ENCODE data around the gene IFT43. TPM values are rescaled to one million over a fixed set of nuclear protein-coding genes. Genes with fewer than 3 reads are reported as not detected.

Gene IFT43
- polyA plus RNA-seq, 1 of the 3 experiments (the other 2 are of a cell fraction) = 78.8 TPM

DNA sequence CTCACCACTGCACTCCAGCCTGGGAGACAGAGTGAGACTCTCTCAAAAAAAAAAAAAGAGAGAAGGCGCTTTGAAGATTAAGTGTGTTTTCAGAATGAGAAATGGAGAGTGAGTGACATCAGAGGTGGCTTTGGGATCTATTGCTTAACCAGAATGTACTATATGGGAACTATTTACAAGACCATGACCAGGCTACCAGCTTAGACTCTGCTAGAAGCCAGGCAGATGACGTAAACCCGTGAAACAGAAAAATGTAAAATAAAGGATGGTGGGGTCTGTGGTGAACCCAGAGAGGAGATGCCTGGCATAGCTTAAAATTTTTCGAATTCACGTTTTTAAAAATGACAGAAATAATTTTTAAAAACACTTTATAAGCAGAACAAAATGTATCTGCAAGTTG lies 82.0 kb downstream of the IFT43 start (continued):
- no peak for TF ChIP-seq FOSL2 (IDR thresholded peaks at IDR 0.05; ENCODE audit: borderline replicate concordance, low read depth)
- TF ChIP-seq JUND (IDR thresholded peaks at IDR 0.05) = no peak

DNA sequence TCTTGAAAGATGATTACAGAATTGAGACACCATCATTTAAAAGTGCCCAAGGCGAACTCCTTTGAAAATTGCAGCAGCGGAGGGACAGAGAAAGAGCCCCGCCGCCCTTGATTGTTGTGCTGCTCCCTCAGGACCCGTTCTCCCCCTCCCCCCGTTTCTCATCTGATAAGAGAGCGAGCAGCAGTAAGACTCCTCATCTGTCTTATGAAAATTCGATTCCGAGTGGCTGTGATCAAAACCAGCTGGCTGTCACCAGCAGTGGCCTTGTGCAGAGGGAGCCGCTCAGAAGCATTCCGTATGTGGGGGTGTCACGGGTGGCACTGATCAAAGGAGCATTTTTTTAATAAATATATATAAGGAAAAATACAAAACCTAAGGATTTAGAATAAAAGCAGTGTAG lies 88.2 kb downstream of the IFT43 start:
- no peaks in the 10 kb centered on the region for H3K27me3 ChIP-seq (ENCODE audit: insufficient read depth)
- WGBS (ENCODE audit: low lambda C conversion rate) = 68% methylated on average over 12 of the region's 12 CpGs
- H2AFZ ChIP-seq (ENCODE audit: low read depth) = no peak overlapping the region
- ChIA-PET CTCF (interaction anchor here (0.8 to 4.4 kb wide), 6 partner anchors 10 to 435 kb away, joined by 3 to 25 read pairs (median 6); no protein-coding TSS in a partner anchor), POLR2A (no interaction called here)
- no peak overlapping the region for H3K27ac ChIP-seq (ENCODE audit: low read depth in 2 of 2, low read length in 1 of 2)
- no peaks in the 10 kb centered on the region for H3F3A ChIP-seq (replicated peaks; ENCODE audit: insufficient read depth)
- H3K9me2 ChIP-seq = no peaks in the 10 kb centered on the region
- TF ChIP-seq SMC3 (IDR thresholded peaks at IDR 0.05; ENCODE audit: low read depth, low read length) (no peak), TCF12 (IDR thresholded peaks at IDR 0.05) (peak; percentile 54), GATA2 (CRISPR knock-in tag; IDR thresholded peaks at IDR 0.05) (peak; percentile 98), TEAD4 (IDR thresholded peaks at IDR 0.05; ENCODE audit: borderline replicate concordance, insufficient read depth) (no peak), EP300 (IDR thresholded peaks at IDR 0.05; ENCODE audit: borderline replicate concordance in 1 of 2, low read depth in 1 of 2, low read length in 1 of 2) (peak in 1 of 2 experiments; percentile 82; a peak in 2 of 4 replicates), CHD2 (IDR thresholded peaks at IDR 0.05; ENCODE audit: low read length, partially characterized antibody) (peak; percentile 81), MXI1 (IDR thresholded peaks at IDR 0.05; ENCODE audit: low read depth, low read length) (peak; percentile 64; the same call in 1 of the 2 replicates), EZH2phosphoT487 (IDR thresholded peaks at IDR 0.05; ENCODE audit: borderline replicate concordance, low read depth) (no peak), RCOR1 (IDR thresholded peaks at IDR 0.05; ENCODE audit: low read length) (peak; percentile 84)
- TF ChIP-seq, protein P1, sequence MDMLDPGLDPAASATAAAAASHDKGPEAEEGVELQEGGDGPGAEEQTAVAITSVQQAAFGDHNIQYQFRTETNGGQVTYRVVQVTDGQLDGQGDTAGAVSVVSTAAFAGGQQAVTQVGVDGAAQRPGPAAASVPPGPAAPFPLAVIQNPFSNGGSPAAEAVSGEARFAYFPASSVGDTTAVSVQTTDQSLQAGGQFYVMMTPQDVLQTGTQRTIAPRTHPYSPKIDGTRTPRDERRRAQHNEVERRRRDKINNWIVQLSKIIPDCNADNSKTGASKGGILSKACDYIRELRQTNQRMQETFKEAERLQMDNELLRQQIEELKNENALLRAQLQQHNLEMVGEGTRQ (IDR thresholded peaks at IDR 0.05; ENCODE audit: borderline replicate concordance, low read depth, low read length) = no peak
- H3K4me2 ChIP-seq = no peak overlapping the region
- no peaks in the 10 kb centered on the region for H4K20me1 ChIP-seq (ENCODE audit: insufficient read depth)
- no peaks in the 10 kb centered on the region for H3K79me2 ChIP-seq (ENCODE audit: insufficient read depth)
- H3K9me3 ChIP-seq = no peaks in the 10 kb centered on the region
- H3K9ac ChIP-seq = no peak overlapping the region
- peak; percentile 82 for DNase-seq
- H3K36me3 ChIP-seq (replicated peaks in 1 of 2; ENCODE audit: control insufficient read depth in 1 of 2, insufficient read depth in 2 of 2, low read length in 1 of 2) = peaks cover 7 to 25% of the 10 kb centered on the region in 2 experiments
- peaks cover 0 to 17% of the 10 kb centered on the region in 2 experiments; a peak in 2 of 4 replicates for H3K4me1 ChIP-seq (ENCODE audit: control insufficient read depth in 1 of 2, insufficient read depth in 2 of 2, low read depth in 1 of 2, low read length in 1 of 2)
- H3K4me3 ChIP-seq (ENCODE audit: low read depth in 2 of 2, low read length in 1 of 2) = no peak overlapping the region

- 93% methylated on average over 2 of the region's 2 CpGs for WGBS (ENCODE audit: low lambda C conversion rate)
- H3K9me3 ChIP-seq = no peaks in the 10 kb centered on the region
- H3K9ac ChIP-seq = no peak overlapping the region
- no peak overlapping the region for H3K4me3 ChIP-seq (ENCODE audit: low read depth in 2 of 2, low read length in 1 of 2)
- H3K4me1 ChIP-seq (ENCODE audit: control insufficient read depth in 1 of 2, insufficient read depth in 2 of 2, low read depth in 1 of 2, low read length in 1 of 2) = peaks cover 0 to 17% of the 10 kb centered on the region in 2 experiments; a peak in 2 of 4 replicates
- H4K20me1 ChIP-seq (ENCODE audit: insufficient read depth) = no peaks in the 10 kb centered on the region
- H3F3A ChIP-seq (replicated peaks; ENCODE audit: insufficient read depth) = no peaks in the 10 kb centered on the region
- no peaks in the 10 kb centered on the region for H3K79me2 ChIP-seq (ENCODE audit: insufficient read depth)
- ChIA-PET CTCF (interaction anchor here (1.3 to 2.3 kb wide), 4 partner anchors 14 to 61 kb away, joined by 3 to 6 read pairs (median 4); no protein-coding TSS in a partner anchor), POLR2A (no interaction called here)
- TF ChIP-seq, protein P2, sequence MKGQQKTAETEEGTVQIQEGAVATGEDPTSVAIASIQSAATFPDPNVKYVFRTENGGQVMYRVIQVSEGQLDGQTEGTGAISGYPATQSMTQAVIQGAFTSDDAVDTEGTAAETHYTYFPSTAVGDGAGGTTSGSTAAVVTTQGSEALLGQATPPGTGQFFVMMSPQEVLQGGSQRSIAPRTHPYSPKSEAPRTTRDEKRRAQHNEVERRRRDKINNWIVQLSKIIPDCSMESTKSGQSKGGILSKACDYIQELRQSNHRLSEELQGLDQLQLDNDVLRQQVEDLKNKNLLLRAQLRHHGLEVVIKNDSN (IDR thresholded peaks at IDR 0.05; ENCODE audit: borderline replicate concordance, low read depth) = no peak
- TF ChIP-seq, protein P3, sequence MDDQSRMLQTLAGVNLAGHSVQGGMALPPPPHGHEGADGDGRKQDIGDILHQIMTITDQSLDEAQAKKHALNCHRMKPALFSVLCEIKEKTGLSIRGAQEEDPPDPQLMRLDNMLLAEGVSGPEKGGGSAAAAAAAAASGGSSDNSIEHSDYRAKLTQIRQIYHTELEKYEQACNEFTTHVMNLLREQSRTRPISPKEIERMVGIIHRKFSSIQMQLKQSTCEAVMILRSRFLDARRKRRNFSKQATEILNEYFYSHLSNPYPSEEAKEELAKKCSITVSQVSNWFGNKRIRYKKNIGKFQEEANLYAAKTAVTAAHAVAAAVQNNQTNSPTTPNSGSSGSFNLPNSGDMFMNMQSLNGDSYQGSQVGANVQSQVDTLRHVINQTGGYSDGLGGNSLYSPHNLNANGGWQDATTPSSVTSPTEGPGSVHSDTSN (IDR thresholded peaks at IDR 0.05) = no peak
- TF ChIP-seq, protein P4, sequence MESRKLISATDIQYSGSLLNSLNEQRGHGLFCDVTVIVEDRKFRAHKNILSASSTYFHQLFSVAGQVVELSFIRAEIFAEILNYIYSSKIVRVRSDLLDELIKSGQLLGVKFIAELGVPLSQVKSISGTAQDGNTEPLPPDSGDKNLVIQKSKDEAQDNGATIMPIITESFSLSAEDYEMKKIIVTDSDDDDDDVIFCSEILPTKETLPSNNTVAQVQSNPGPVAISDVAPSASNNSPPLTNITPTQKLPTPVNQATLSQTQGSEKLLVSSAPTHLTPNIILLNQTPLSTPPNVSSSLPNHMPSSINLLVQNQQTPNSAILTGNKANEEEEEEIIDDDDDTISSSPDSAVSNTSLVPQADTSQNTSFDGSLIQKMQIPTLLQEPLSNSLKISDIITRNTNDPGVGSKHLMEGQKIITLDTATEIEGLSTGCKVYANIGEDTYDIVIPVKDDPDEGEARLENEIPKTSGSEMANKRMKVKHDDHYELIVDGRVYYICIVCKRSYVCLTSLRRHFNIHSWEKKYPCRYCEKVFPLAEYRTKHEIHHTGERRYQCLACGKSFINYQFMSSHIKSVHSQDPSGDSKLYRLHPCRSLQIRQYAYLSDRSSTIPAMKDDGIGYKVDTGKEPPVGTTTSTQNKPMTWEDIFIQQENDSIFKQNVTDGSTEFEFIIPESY (IDR thresholded peaks at IDR 0.05; ENCODE audit: borderline replicate concordance, low read depth) = no peak
- TF ChIP-seq YY1 (IDR thresholded peaks at IDR 0.05; ENCODE audit: low read depth) = no peak
- TF ChIP-seq NFIC (IDR thresholded peaks at IDR 0.05; ENCODE audit: borderline replicate concordance) = no peak
- TF ChIP-seq, protein P5, sequence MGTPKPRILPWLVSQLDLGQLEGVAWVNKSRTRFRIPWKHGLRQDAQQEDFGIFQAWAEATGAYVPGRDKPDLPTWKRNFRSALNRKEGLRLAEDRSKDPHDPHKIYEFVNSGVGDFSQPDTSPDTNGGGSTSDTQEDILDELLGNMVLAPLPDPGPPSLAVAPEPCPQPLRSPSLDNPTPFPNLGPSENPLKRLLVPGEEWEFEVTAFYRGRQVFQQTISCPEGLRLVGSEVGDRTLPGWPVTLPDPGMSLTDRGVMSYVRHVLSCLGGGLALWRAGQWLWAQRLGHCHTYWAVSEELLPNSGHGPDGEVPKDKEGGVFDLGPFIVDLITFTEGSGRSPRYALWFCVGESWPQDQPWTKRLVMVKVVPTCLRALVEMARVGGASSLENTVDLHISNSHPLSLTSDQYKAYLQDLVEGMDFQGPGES (IDR thresholded peaks at IDR 0.05; ENCODE audit: low read depth, low read length) = no peak
- peaks cover 3 to 7% of the 10 kb centered on the region in 2 experiments for H3K36me3 ChIP-seq (replicated peaks in 1 of 2; ENCODE audit: control insufficient read depth in 1 of 2, insufficient read depth in 2 of 2, low read length in 1 of 2)
- H3K9me2 ChIP-seq = no peaks in the 10 kb centered on the region
- H3K4me2 ChIP-seq = no peak overlapping the region
- no peak for DNase-seq
- no peak overlapping the region for H3K27ac ChIP-seq (ENCODE audit: low read depth in 2 of 2, low read length in 1 of 2)
- H3K27me3 ChIP-seq (ENCODE audit: insufficient read depth) = no peaks in the 10 kb centered on the region
- no peak overlapping the region for H2AFZ ChIP-seq (ENCODE audit: low read depth)
Measured at GRCh38 chr14:76077340-76077739, 91.8 kb downstream of the IFT43 start.

All from SK-N-SH (cell line).